ENCODE data around the gene SH3RF1.

DNA sequence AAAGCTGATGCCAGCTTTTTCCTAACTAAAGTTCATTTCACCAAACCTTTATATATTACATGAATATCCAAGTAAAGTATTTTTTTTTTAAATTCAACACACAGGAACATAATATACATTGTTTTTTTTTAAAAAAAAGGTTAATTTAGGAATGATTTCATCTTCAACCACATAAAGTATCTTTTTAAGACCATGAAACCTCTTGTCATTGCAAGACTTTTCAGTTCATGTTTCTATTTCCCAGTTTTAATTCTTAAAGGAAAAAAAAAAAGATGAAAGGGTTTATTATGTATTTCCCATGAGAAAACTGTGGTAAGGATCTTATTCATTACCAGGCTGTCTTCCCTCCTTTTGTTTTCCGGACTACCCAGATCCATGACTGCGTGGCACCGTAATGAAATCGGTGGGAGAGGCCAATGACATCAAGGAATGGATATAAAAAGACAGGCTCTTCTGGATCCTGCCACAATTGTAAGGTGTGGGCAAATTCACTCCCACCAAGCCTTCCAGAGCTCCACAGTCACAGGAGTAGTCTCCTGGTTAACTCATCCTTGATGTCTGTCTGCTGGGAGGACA, 176.0 kb downstream of the SH3RF1 start:
- TF ChIP-seq, protein P1, sequence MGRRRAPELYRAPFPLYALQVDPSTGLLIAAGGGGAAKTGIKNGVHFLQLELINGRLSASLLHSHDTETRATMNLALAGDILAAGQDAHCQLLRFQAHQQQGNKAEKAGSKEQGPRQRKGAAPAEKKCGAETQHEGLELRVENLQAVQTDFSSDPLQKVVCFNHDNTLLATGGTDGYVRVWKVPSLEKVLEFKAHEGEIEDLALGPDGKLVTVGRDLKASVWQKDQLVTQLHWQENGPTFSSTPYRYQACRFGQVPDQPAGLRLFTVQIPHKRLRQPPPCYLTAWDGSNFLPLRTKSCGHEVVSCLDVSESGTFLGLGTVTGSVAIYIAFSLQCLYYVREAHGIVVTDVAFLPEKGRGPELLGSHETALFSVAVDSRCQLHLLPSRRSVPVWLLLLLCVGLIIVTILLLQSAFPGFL (CRISPR knock-in tag; IDR thresholded peaks at IDR 0.05; ENCODE audit: borderline replicate concordance) = no peak
- TF ChIP-seq ZBTB21 (CRISPR knock-in tag; IDR thresholded peaks at IDR 0.05; ENCODE audit: borderline replicate concordance) = no peak
- TF ChIP-seq, protein P2, sequence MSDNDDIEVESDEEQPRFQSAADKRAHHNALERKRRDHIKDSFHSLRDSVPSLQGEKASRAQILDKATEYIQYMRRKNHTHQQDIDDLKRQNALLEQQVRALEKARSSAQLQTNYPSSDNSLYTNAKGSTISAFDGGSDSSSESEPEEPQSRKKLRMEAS (CRISPR knock-in tag; IDR thresholded peaks at IDR 0.05) = no peak
- TF ChIP-seq, protein P3, sequence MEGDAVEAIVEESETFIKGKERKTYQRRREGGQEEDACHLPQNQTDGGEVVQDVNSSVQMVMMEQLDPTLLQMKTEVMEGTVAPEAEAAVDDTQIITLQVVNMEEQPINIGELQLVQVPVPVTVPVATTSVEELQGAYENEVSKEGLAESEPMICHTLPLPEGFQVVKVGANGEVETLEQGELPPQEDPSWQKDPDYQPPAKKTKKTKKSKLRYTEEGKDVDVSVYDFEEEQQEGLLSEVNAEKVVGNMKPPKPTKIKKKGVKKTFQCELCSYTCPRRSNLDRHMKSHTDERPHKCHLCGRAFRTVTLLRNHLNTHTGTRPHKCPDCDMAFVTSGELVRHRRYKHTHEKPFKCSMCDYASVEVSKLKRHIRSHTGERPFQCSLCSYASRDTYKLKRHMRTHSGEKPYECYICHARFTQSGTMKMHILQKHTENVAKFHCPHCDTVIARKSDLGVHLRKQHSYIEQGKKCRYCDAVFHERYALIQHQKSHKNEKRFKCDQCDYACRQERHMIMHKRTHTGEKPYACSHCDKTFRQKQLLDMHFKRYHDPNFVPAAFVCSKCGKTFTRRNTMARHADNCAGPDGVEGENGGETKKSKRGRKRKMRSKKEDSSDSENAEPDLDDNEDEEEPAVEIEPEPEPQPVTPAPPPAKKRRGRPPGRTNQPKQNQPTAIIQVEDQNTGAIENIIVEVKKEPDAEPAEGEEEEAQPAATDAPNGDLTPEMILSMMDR (IDR thresholded peaks at IDR 0.05) = no peak
- TF ChIP-seq, protein P4, sequence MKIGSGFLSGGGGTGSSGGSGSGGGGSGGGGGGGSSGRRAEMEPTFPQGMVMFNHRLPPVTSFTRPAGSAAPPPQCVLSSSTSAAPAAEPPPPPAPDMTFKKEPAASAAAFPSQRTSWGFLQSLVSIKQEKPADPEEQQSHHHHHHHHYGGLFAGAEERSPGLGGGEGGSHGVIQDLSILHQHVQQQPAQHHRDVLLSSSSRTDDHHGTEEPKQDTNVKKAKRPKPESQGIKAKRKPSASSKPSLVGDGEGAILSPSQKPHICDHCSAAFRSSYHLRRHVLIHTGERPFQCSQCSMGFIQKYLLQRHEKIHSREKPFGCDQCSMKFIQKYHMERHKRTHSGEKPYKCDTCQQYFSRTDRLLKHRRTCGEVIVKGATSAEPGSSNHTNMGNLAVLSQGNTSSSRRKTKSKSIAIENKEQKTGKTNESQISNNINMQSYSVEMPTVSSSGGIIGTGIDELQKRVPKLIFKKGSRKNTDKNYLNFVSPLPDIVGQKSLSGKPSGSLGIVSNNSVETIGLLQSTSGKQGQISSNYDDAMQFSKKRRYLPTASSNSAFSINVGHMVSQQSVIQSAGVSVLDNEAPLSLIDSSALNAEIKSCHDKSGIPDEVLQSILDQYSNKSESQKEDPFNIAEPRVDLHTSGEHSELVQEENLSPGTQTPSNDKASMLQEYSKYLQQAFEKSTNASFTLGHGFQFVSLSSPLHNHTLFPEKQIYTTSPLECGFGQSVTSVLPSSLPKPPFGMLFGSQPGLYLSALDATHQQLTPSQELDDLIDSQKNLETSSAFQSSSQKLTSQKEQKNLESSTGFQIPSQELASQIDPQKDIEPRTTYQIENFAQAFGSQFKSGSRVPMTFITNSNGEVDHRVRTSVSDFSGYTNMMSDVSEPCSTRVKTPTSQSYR (CRISPR knock-in tag; IDR thresholded peaks at IDR 0.05) = no peak
